ENCODE results near the gene POU2AF1. TPM values are rescaled to one million over a fixed set of nuclear protein-coding genes. Genes with fewer than 3 reads are reported as not detected.

Gene POU2AF1
- total and polyA plus RNA-seq, 2 of the 13 experiments (the other 11 are each of a cell fraction or from before 2014, with no cell fraction given): 1.9 to 3.6 TPM

- TF ChIP-seq PAXIP1 (CRISPR knock-in tag; conservative IDR thresholded peaks at IDR 0.05) (peak; percentile 36; the same call in 1 of the 2 replicates), ISL2 (CRISPR knock-in tag; IDR thresholded peaks at IDR 0.05) (peak; percentile 68), ONECUT2 (CRISPR knock-in tag; IDR thresholded peaks at IDR 0.05) (peak; percentile 62), ZNF614 (CRISPR knock-in tag; IDR thresholded peaks at IDR 0.05; ENCODE audit: borderline replicate concordance) (no peak), HNF4A (CRISPR knock-in tag; IDR thresholded peaks at IDR 0.05) (no peak), NFIC (IDR thresholded peaks at IDR 0.05; ENCODE audit: low read length) (peak; percentile 27; the same call in 1 of the 2 replicates), MIXL1 (CRISPR knock-in tag; IDR thresholded peaks at IDR 0.05) (0 out of 2 replicates have a peak, but pooled peaks have one; percentile 61), ZNF883 (CRISPR knock-in tag; IDR thresholded peaks at IDR 0.05; ENCODE audit: not compliant biosample characterization) (no peak), PITX1 (CRISPR knock-in tag; IDR thresholded peaks at IDR 0.05) (0 out of 2 replicates have a peak, but pooled peaks have one; percentile 49), FOXA3 (CRISPR knock-in tag; IDR thresholded peaks at IDR 0.05) (peak; percentile 62), TFAP4 (IDR thresholded peaks at IDR 0.05; ENCODE audit: borderline replicate concordance, low read depth) (peak; percentile 84), RELA (CRISPR knock-in tag; IDR thresholded peaks at IDR 0.05) (no peak), ZNF362 (CRISPR knock-in tag; IDR thresholded peaks at IDR 0.05; ENCODE audit: borderline replicate concordance) (no peak), NCOA2 (CRISPR knock-in tag; IDR thresholded peaks at IDR 0.05) (0 out of 2 replicates have a peak, but pooled peaks have one; percentile 41), FOXJ3 (CRISPR knock-in tag; IDR thresholded peaks at IDR 0.05; ENCODE audit: borderline replicate concordance) (peak; percentile 39; the same call in 1 of the 2 replicates), FOXA1 (IDR thresholded peaks at IDR 0.05) (0 out of 2 replicates have a peak, but pooled peaks have one; percentile 19), FOXA1 (CRISPR knock-in tag; IDR thresholded peaks at IDR 0.05) (peak; percentile 45; the same call in 1 of the 2 replicates), BCL6 (CRISPR knock-in tag; IDR thresholded peaks at IDR 0.05) (peak; percentile 77), HDAC2 (CRISPR knock-in tag; IDR thresholded peaks at IDR 0.05) (peak; percentile 27; the same call in 1 of the 2 replicates), NR2F6 (IDR thresholded peaks at IDR 0.05) (0 out of 2 replicates have a peak, but pooled peaks have one; percentile 26), NR2F6 (CRISPR knock-in tag; IDR thresholded peaks at IDR 0.05) (no peak), RARG (CRISPR knock-in tag; IDR thresholded peaks at IDR 0.05; ENCODE audit: low read depth) (no peak), FOXP1 (IDR thresholded peaks at IDR 0.05) (no peak), FOXP1 (CRISPR knock-in tag; IDR thresholded peaks at IDR 0.05) (peak; percentile 38; the same call in 1 of the 2 replicates), ZNF256 (CRISPR knock-in tag; conservative IDR thresholded peaks at IDR 0.05) (no peak), GATAD2A (CRISPR knock-in tag; IDR thresholded peaks at IDR 0.05) (peak; percentile 53), NR2F2 (IDR thresholded peaks at IDR 0.05; ENCODE audit: borderline replicate concordance, low read depth) (0 out of 2 replicates have a peak, but pooled peaks have one; percentile 38), PCBP2 (optimal IDR thresholded peaks at IDR 0.05; ENCODE audit: low read depth, low read length, poor library complexity, severe bottlenecking) (no peak), TCF7 (IDR thresholded peaks at IDR 0.05; ENCODE audit: low read depth) (peak; percentile 36; the same call in 1 of the 2 replicates), ARNT (IDR thresholded peaks at IDR 0.05) (no peak)
Measured at GRCh38 chr11:111309215-111309915, 69.7 kb downstream of the POU2AF1 start (continued).
